Mucosa of descending colon (tissue), 3 donors: ENCODE data around the gene NUMB. TPM values are rescaled to one million over a fixed set of nuclear protein-coding genes. Genes with fewer than 3 reads are reported as not detected.

ENCODE experiments used
- ATAC-seq: fragments of 200-7000 bp; cut with Tn5 transposase; one replicate; pipeline ENCODE4 v1.9.1; 2020; ENCODE audit warnings: mild to moderate bottlenecking, moderate library complexity
- DNase-seq, 3 donors: peaks; one replicate each; pipeline ENCODE4 v3.0.0-alpha.2; 2020
- H3K36me3 ChIP-seq: fragments of 200-600 bp; one replicate; pipeline ENCODE4 v1.8.0; 2021; ENCODE audit warnings: low read depth, mild to moderate bottlenecking
- H3K4me1 ChIP-seq: fragments of 200-600 bp; one replicate; pipeline ENCODE4 v1.8.0; 2021; ENCODE audit warnings: low read depth, mild to moderate bottlenecking
- H3K4me3 ChIP-seq: fragments of 200-600 bp; one replicate; pipeline ENCODE4 v1.8.0; 2021; ENCODE audit warnings: mild to moderate bottlenecking
- H3K9me3 ChIP-seq: fragments of 200-600 bp; one replicate; pipeline ENCODE4 v1.8.0; 2021; ENCODE audit warnings: mild to moderate bottlenecking
- CTCF ChIP-seq: fragments of 200-600 bp; IDR thresholded peaks from one replicate; pipeline ENCODE4 v1.8.0; 2022; ENCODE audit warnings: antibody characterized with exemption, mild to moderate bottlenecking
- intact Hi-C, 2 donors: fragments of 100-400 bp; cut with DNase I in 1 of 2; cut with micrococcal nuclease in 1 of 2; formaldehyde crosslinking; loops; one replicate each; pipeline versions ENCODE4 v1.11.0 to v1.11.1; 2022; cut with DNase I, micrococcal nuclease
- total RNA-seq, 3 donors: library from RNA; stranded (reverse); fragmentation: NEBNext Ultra II Directional in 2 of 3; extraction: Animal tissue kit (Norgen Biotek cat#: 25700) in 2 of 3; gene quantifications; one replicate each; pipeline versions ENCODE4 v1.2.1 to v1.2.4, GENCODE V29; 2021 to 2023
- donor health status: DM: no; HTN: no; CAD: no; lungs with moderate emphysema.
- donor health status: DM: no; HTN: no; CAD: no.
- donor health status: DM: no; HTN: yes; CAD: no.

NUMB gene
- total RNA-seq, 3 donors from 2014 or later: 98.5 to 115 (median 112) TPM

GRCh38 chr14:73293782-73294781 lies 164.3 kb downstream of the NUMB start:
- TF ChIP-seq CTCF: no peak
- intact Hi-C loops: loop anchor here in 1 of 2 donors (5.0 kb wide), 1 partner anchor 173 kb away; no protein-coding TSS in a partner anchor
- no peaks in the 10 kb centered on the region for H3K9me3 ChIP-seq
- no peaks in the 10 kb centered on the region for H3K36me3 ChIP-seq
- no peak for ATAC-seq
- H3K4me1 ChIP-seq: peaks cover 35% of the 10 kb centered on the region
- no peak for DNase-seq
- no peak overlapping the region for H3K4me3 ChIP-seq

- Histone ChIP-seq H3K9me3 (no peaks in the 10 kb centered on the region), H3K36me3 (no peaks in the 10 kb centered on the region), H3K4me1 (peaks cover under 1% of the 10 kb centered on the region), H3K4me3 (no peak overlapping the region)
- no peak for TF ChIP-seq CTCF
- DNase-seq: no peak
- intact Hi-C loops: loop anchor here in 1 of 2 donors (5.0 kb wide), 1 partner anchor 177 kb away; no protein-coding TSS in a partner anchor
- no peak for ATAC-seq
Measured at GRCh38 chr14:73290279-73290678, 168.1 kb downstream of the NUMB start.

- intact Hi-C loops: loop anchor here in 1 of 2 donors (5.0 kb wide), 1 partner anchor 178 kb away; no protein-coding TSS in a partner anchor
Measured at GRCh38 chr14:73289729-73290128, 168.6 kb downstream of the NUMB start.

GRCh38 chr14:73289308-73289707 lies 169.0 kb downstream of the NUMB start:
- TF ChIP-seq CTCF: no peak
- intact Hi-C loops: no loop called here
- Histone ChIP-seq H3K36me3 (no peaks in the 10 kb centered on the region), H3K9me3 (no peaks in the 10 kb centered on the region), H3K4me3 (no peak overlapping the region), H3K4me1 (no peaks in the 10 kb centered on the region)
- ATAC-seq: no peak
- DNase-seq: no peak

More at GRCh38 chr14:73289729-73290128, 168.6 kb downstream of the NUMB start:
- Histone ChIP-seq H3K36me3 (no peaks in the 10 kb centered on the region), H3K9me3 (no peaks in the 10 kb centered on the region), H3K4me1 (no peaks in the 10 kb centered on the region), H3K4me3 (no peak overlapping the region)
- no peak for ATAC-seq
- no peak for TF ChIP-seq CTCF
- DNase-seq: no peak

- ATAC-seq (no peak), DNase-seq (no peak)
- H3K9me3 ChIP-seq: no peaks in the 10 kb centered on the region
- intact Hi-C loops: no loop called here
- no peaks in the 10 kb centered on the region for H3K4me1 ChIP-seq
- TF ChIP-seq CTCF: no peak
- H3K36me3 ChIP-seq: no peaks in the 10 kb centered on the region
- H3K4me3 ChIP-seq: no peak overlapping the region
Measured at GRCh38 chr14:73287071-73287470, 171.3 kb downstream of the NUMB start.
